ENCODE results near the gene TP53TG5. TPM values are rescaled to one million over a fixed set of nuclear protein-coding genes. Genes with fewer than 3 reads are reported as not detected.

Gene TP53TG5
- total RNA-seq, 3 donors from 2014 or later = 1.4 to 2.1 (median 1.6) TPM

GRCh38 chr20:45412653-45413052, 34.5 kb upstream of the TP53TG5 start:
- H3K9me3 ChIP-seq = no peaks in the 10 kb centered on the region
- ATAC-seq = no peak
- no peak for DNase-seq
- TF ChIP-seq, protein P1, sequence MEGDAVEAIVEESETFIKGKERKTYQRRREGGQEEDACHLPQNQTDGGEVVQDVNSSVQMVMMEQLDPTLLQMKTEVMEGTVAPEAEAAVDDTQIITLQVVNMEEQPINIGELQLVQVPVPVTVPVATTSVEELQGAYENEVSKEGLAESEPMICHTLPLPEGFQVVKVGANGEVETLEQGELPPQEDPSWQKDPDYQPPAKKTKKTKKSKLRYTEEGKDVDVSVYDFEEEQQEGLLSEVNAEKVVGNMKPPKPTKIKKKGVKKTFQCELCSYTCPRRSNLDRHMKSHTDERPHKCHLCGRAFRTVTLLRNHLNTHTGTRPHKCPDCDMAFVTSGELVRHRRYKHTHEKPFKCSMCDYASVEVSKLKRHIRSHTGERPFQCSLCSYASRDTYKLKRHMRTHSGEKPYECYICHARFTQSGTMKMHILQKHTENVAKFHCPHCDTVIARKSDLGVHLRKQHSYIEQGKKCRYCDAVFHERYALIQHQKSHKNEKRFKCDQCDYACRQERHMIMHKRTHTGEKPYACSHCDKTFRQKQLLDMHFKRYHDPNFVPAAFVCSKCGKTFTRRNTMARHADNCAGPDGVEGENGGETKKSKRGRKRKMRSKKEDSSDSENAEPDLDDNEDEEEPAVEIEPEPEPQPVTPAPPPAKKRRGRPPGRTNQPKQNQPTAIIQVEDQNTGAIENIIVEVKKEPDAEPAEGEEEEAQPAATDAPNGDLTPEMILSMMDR (IDR thresholded peaks at IDR 0.05) = no peak
- no peaks in the 10 kb centered on the region for H3K36me3 ChIP-seq (ENCODE audit: low read depth)
- no peak overlapping the region for H3K4me3 ChIP-seq
- H3K4me1 ChIP-seq (ENCODE audit: low read depth) = peaks cover 59% of the 10 kb centered on the region
- intact Hi-C loops (cut with DNase I, micrococcal nuclease) = no loop called here

DNA sequence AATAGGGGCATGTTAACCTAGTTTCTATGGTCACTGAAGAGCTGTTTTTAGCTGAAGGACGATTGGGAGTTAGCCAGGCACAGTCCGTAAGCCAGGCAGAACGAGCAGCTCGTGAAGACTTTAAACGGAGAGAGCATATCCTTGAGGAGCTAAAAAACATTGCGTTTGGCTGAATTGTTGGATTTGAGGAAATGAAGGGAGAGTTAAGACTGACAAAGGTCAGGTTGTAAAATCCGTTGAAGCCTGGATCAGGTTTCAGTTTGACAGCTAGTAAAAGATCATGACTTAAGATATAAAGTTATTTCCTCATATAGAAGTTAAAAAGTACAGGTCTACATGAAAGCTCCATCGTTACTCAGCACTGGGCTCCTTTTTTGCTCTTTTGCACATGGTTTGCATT, 32.8 kb upstream of the TP53TG5 start:
- ATAC-seq = peak; percentile 41
- intact Hi-C loops (cut with DNase I, micrococcal nuclease) = no loop called here
- DNase-seq = peak in 1 of 3 donors; percentile 52
- no peak overlapping the region for H3K4me3 ChIP-seq
- no peaks in the 10 kb centered on the region for H3K36me3 ChIP-seq (ENCODE audit: low read depth)
- peaks cover 51% of the 10 kb centered on the region for H3K4me1 ChIP-seq (ENCODE audit: low read depth)
- TF ChIP-seq, protein P1 (IDR thresholded peaks at IDR 0.05) = no peak
- H3K9me3 ChIP-seq = no peaks in the 10 kb centered on the region

- TF ChIP-seq, protein P1 (IDR thresholded peaks at IDR 0.05) = no peak
- H3K4me1 ChIP-seq (ENCODE audit: low read depth) = peaks cover 49% of the 10 kb centered on the region
- H3K4me3 ChIP-seq = no peak overlapping the region
- no peaks in the 10 kb centered on the region for H3K36me3 ChIP-seq (ENCODE audit: low read depth)
- no peak for DNase-seq
- ATAC-seq = peak; percentile 3
- H3K9me3 ChIP-seq = no peaks in the 10 kb centered on the region
- intact Hi-C loops (cut with DNase I, micrococcal nuclease) = no loop called here
These were observed 31.6 kb upstream of the TP53TG5 start for GRCh38 chr20:45409521-45410272.

DNA sequence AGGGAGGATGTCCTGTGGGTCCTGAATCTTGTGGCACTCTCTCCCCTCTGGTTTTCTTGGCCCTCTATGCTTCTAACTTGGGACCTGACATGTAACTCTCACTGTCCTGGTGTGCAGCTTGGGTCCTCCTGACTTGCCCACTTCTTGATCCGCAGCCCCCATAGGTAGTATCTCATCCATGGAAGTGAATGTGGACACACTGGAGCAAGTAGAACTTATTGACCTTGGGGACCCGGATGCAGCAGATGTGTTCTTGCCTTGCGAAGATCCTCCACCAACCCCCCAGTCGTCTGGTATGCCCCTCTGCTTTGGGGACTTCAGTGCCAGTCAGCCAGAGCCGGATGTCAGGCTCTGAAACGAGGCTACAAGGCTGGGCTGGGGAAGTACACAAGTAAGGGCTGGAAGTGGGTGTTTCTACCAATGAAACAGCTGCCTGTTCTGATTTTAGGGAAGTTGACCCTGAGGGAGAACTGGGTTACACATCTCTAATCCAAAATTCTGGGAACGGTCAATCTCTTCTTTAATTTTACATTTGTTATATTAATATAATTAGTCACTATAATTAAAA, 30.6 kb upstream of the TP53TG5 start:
- TF ChIP-seq, protein P1 (IDR thresholded peaks at IDR 0.05) = no peak
- no peaks in the 10 kb centered on the region for H3K36me3 ChIP-seq (ENCODE audit: low read depth)
- no peaks in the 10 kb centered on the region for H3K9me3 ChIP-seq
- DNase-seq (no peak), ATAC-seq (no peak)
- H3K4me3 ChIP-seq = no peak overlapping the region
- peaks cover 49% of the 10 kb centered on the region for H3K4me1 ChIP-seq (ENCODE audit: low read depth)
- intact Hi-C loops (cut with DNase I, micrococcal nuclease) = no loop called here

DNA sequence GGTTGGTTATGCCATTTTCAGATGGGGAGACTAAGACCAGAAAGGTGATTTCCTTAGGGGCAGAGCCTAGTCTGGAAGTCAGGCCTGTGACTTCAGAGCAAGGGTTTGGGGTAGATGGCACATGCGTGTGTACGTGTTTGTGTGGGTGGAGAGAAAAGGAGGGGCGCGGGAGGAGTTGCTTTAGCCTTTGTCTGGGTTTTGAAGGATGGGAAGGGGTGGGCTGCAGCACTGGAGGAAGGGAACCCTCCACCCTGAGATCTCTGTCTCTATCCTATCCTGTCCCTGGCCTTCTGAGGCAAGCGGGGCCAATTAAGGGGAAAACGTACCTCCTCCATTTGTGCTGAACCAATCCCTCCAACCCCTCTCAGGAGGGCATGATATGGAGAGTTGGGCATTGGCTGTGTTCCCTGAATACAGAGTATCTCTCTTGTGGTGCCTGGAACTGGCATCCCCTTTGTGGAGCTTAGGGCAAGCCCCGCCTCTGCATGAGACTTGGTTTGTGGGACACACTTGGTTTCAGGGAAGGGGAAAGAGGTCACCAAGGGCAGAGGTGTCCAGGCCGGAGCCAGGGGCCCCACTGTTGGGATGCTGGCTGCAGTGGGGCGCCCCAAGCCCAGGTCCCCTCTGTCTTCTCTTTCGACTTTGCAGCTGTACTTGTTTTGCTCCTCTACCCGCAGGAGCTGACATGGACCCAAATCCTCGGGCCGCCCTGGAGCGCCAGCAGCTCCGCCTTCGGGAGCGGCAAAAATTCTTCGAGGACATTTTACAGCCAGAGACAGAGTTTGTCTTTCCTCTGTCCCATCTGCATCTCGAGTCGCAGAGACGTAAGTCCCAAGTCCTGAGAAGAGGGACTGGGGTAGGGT, 29.9 kb upstream of the TP53TG5 start, which contains the start of gene DBNDD2:
Gene DBNDD2, plus strand, starts transcription at position 507 of the 863 bp plus-strand sequence. Its CDS starts 179 bp downstream, at position 686.
- Histone ChIP-seq H3K4me3 (peak within 1 kb of the TSS; percentile 75), H3K36me3 (ENCODE audit: low read depth) (no peaks in the 10 kb centered on the region), H3K9me3 (no peaks in the 10 kb centered on the region), H3K4me1 (ENCODE audit: low read depth) (peaks cover 49% of the 10 kb centered on the region)
- peak in 1 of 3 donors; percentile 44 for DNase-seq
- no peak for ATAC-seq
- intact Hi-C loops (cut with DNase I, micrococcal nuclease) = no loop called here
- TF ChIP-seq, protein P1 (IDR thresholded peaks at IDR 0.05) = no peak

Data from mucosa of descending colon (tissue), 3 donors.